CD4-positive, CD25-positive, alpha-beta regulatory T cell (primary cell): ENCODE results near the gene HOXB3. TPM values are rescaled to one million over a fixed set of nuclear protein-coding genes. Genes with fewer than 3 reads are reported as not detected.

ENCODE experiments used
- ATAC-seq, 2 donors: fragments of 150-1000 bp; cut with Tn5 transposase; one replicate each; pipeline ENCODE4 v1.10.0; 2021; ENCODE audit warnings: low read depth in 2 of 2, moderate number of reproducible peaks in 2 of 2, moderate library complexity in 1 of 2
- DNase-seq, 3 donors: peaks; one replicate each; pipeline versions ENCODE4 v3.0.0 to v3.0.0-alpha.2; 2012 to 2022; ENCODE audit warnings: mixed read lengths in 1 of 3
- H3K27ac ChIP-seq: one replicate; pipeline ENCODE4 v1.7.0; 2013; ENCODE audit warnings: mild to moderate bottlenecking, low read length; ENCODE audit not compliant: insufficient read depth, poor library complexity, severe bottlenecking
- H3K27me3 ChIP-seq: one replicate; pipeline ENCODE4 v1.7.0; 2013; ENCODE audit warnings: low read length; ENCODE audit not compliant: control insufficient read depth, insufficient read depth
- H3K36me3 ChIP-seq: one replicate; pipeline ENCODE4 v1.7.0; 2013; ENCODE audit warnings: mild to moderate bottlenecking, low read length, moderate library complexity; ENCODE audit not compliant: control insufficient read depth, insufficient read depth
- H3K4me1 ChIP-seq: 2 replicates; pipeline ENCODE4 v1.7.0; 2013; ENCODE audit warnings: mild to moderate bottlenecking, low read length; ENCODE audit not compliant: insufficient read depth, control insufficient read depth, poor library complexity, severe bottlenecking
- H3K4me3 ChIP-seq: one replicate; pipeline ENCODE4 v1.7.0; 2013; ENCODE audit warnings: low read depth, mild to moderate bottlenecking, low read length, moderate library complexity
- H3K9me3 ChIP-seq, 2 experiments: 1 replicate in 1 of 2; 2 replicates in 1 of 2; pipeline ENCODE4 v1.7.0; 2013; ENCODE audit warnings: low read length in 2 of 2, mild to moderate bottlenecking in 1 of 2, moderate library complexity in 1 of 2; ENCODE audit not compliant: control insufficient read depth in 2 of 2
- H3K27ac Mint-ChIP-seq, 3 donors: one replicate each; pipeline ENCODE4 v1.8.0; 2020 to 2022; ENCODE audit warnings: mild to moderate bottlenecking in 3 of 3, mixed read lengths in 3 of 3, moderate library complexity in 2 of 3
- H3K27me3 Mint-ChIP-seq: one replicate; pipeline ENCODE4 v1.8.0; 2022; ENCODE audit warnings: mild to moderate bottlenecking, mixed read lengths
- H3K36me3 Mint-ChIP-seq: one replicate; pipeline ENCODE4 v1.8.0; 2020; ENCODE audit warnings: mixed read lengths
- H3K4me1 Mint-ChIP-seq, 4 donors: one replicate each; pipeline ENCODE4 v1.8.0; 2020 to 2022; ENCODE audit warnings: mixed read lengths in 4 of 4, mild to moderate bottlenecking in 1 of 4
- H3K4me3 Mint-ChIP-seq, 4 donors: one replicate each; pipeline ENCODE4 v1.8.0; 2020 to 2022; ENCODE audit warnings: mild to moderate bottlenecking in 4 of 4, mixed read lengths in 4 of 4, moderate library complexity in 3 of 4
- H3K9me3 Mint-ChIP-seq, 7 donors: one replicate each; pipeline ENCODE4 v1.8.0; 2020 to 2022; ENCODE audit warnings: mixed read lengths in 7 of 7, mild to moderate bottlenecking in 3 of 7, moderate library complexity in 2 of 7
- polyA plus RNA-seq, 4 donors: library from polyadenylated mRNA; unstranded; fragments of 300-500 nt; fragmentation: Illumina TruSeq; gene quantifications; one replicate each; pipeline ENCODE4 v1.2.3, GENCODE V29; 2021
- total RNA-seq: library from RNA; stranded (reverse); gene quantifications from one replicate; pipeline ENCODE4 v1.2.3, GENCODE V29; 2022

Gene HOXB3
- total and polyA plus RNA-seq, 5 donors from 2014 or later: 0.05 to 8.1 (median 0.16) TPM; not detected in 2

GRCh38 chr17:48558057-48558830 lies 31.8 kb downstream of the HOXB3 start:
- peaks cover 21% of the 10 kb centered on the region for H3K27me3 Mint-ChIP-seq
- peaks cover 0 to 12% (median 8%) of the 10 kb centered on the region in 4 donors for H3K4me1 Mint-ChIP-seq
- no peak overlapping the region for H3K4me3 Mint-ChIP-seq
- H3K27ac ChIP-seq: no peak overlapping the region
- DNase-seq: no peak
- no peaks in the 10 kb centered on the region for H3K36me3 ChIP-seq
- H3K27me3 ChIP-seq: no peaks in the 10 kb centered on the region
- H3K27ac Mint-ChIP-seq: peak overlapping the region in 1 of 3 donors; percentile 67
- no peak for ATAC-seq
- H3K36me3 Mint-ChIP-seq: peaks cover 4% of the 10 kb centered on the region
- no peak overlapping the region for H3K4me3 ChIP-seq
- H3K9me3 Mint-ChIP-seq: no peaks in the 10 kb centered on the region
- H3K9me3 ChIP-seq: no peaks in the 10 kb centered on the region
- peaks cover 2% of the 10 kb centered on the region for H3K4me1 ChIP-seq

DNA sequence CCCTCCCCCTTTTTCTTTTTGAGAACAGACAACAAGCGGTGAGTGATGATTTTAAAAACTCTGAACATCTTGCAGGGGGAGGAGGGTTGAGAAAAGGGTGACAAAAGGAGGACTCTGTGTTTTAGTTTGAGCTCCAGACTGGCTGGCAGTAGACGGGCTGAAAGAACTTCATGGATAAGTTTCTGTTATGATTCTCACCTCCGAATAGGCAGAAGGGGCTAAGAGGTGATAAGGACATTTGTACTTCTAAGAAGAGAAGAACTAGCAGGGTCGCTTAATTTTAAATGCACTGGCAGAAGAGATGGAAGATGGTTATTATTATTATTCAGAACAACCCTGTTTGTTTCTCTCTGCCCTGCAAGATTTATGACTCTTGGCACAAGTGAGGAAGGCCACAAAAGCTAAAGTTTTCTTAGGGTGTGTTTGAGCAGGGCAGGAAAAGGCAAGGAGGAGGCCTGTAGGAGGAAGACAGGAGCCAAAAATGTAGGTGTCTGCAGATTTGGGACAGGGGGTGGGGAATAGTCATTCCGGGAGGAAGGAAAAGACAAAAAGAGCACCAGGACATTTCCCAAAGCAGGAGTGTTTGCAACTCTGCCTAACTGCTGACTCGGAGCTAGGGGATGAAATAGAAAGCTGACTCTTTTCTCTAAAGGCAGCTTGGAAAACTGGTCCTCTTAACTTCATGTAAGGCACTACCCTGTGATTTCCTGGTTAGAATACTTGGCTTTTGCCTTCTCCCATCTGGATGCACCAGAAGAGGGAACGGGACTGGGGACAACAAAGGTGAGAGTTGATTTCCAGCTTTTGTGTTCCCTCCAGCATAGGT lies 33.3 kb downstream of the HOXB3 start:
- ATAC-seq: no peak
- H3K27ac ChIP-seq: no peak overlapping the region
- H3K36me3 ChIP-seq: no peaks in the 10 kb centered on the region
- H3K4me1 ChIP-seq: peaks cover 2% of the 10 kb centered on the region
- no peaks in the 10 kb centered on the region for H3K27me3 ChIP-seq
- H3K27me3 Mint-ChIP-seq: peaks cover 24% of the 10 kb centered on the region
- H3K4me3 ChIP-seq: no peak overlapping the region
- H3K4me3 Mint-ChIP-seq: no peak overlapping the region
- H3K9me3 ChIP-seq: no peaks in the 10 kb centered on the region
- H3K4me1 Mint-ChIP-seq: peaks cover 0 to 10% (median 7%) of the 10 kb centered on the region in 4 donors
- H3K36me3 Mint-ChIP-seq: peaks cover 4% of the 10 kb centered on the region
- DNase-seq: no peak
- H3K9me3 Mint-ChIP-seq: no peaks in the 10 kb centered on the region
- no peak overlapping the region for H3K27ac Mint-ChIP-seq

DNA sequence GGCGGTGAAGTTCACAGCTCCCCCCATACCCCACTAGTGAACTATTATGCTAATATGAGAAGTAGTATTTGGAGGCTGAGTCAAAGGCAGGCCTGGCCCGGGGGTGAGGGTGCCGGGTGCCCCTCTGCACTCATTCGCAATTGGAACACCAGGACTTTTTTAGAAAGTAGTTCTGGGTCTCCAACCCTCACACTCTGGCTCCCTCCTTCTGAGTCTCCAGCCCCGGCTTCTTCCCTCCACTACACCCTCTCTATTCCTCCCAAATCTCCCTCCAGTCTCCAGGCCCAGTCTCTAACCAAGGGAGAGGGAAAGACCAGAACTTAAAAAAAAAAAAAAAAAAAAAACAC lies 33.8 kb downstream of the HOXB3 start:
- H3K9me3 ChIP-seq: no peaks in the 10 kb centered on the region
- Mint-ChIP-seq H3K4me1 (peaks cover 0 to 10% (median 5%) of the 10 kb centered on the region in 4 donors), H3K4me3 (no peak overlapping the region), H3K27ac (no peak overlapping the region), H3K36me3 (peaks cover 4% of the 10 kb centered on the region), H3K27me3 (peaks cover 24% of the 10 kb centered on the region), H3K9me3 (no peaks in the 10 kb centered on the region)
- H3K27ac ChIP-seq: no peak overlapping the region
- no peaks in the 10 kb centered on the region for H3K27me3 ChIP-seq
- no peaks in the 10 kb centered on the region for H3K36me3 ChIP-seq
- no peak for ATAC-seq
- H3K4me3 ChIP-seq: no peak overlapping the region
- H3K4me1 ChIP-seq: peaks cover 2% of the 10 kb centered on the region
- no peak for DNase-seq

- H3K27ac Mint-ChIP-seq: peak overlapping the region; percentile 49 to 85 (median 79)
- ATAC-seq: peak; percentile 37 to 44
- H3K4me1 ChIP-seq: peaks cover 2% of the 10 kb centered on the region
- peaks cover 0 to 10% (median 5%) of the 10 kb centered on the region in 4 donors for H3K4me1 Mint-ChIP-seq
- H3K4me3 ChIP-seq: no peak overlapping the region
- no peaks in the 10 kb centered on the region for H3K9me3 ChIP-seq
- no peaks in the 10 kb centered on the region for H3K9me3 Mint-ChIP-seq
- peaks cover 24% of the 10 kb centered on the region for H3K27me3 Mint-ChIP-seq
- H3K27ac ChIP-seq: no peak overlapping the region
- H3K27me3 ChIP-seq: no peaks in the 10 kb centered on the region
- H3K36me3 Mint-ChIP-seq: peaks cover 4% of the 10 kb centered on the region
- peak in 1 of 3 donors; percentile 45 for DNase-seq
- peak overlapping the region; percentile 51 to 90 (median 71) for H3K4me3 Mint-ChIP-seq
- H3K36me3 ChIP-seq: no peaks in the 10 kb centered on the region
Measured at GRCh38 chr17:48555258-48556228, 34.5 kb downstream of the HOXB3 start.

GRCh38 chr17:48554412-48555257 lies 35.4 kb downstream of the HOXB3 start:
- Mint-ChIP-seq H3K4me3 (peak overlapping the region; percentile 54 to 88 (median 64)), H3K27ac (peak overlapping the region in 2 of 3 donors; percentile 49 to 79), H3K36me3 (peaks cover 4% of the 10 kb centered on the region), H3K4me1 (peaks cover 0 to 10% (median 5%) of the 10 kb centered on the region in 4 donors), H3K27me3 (peaks cover 24% of the 10 kb centered on the region), H3K9me3 (no peaks in the 10 kb centered on the region)
- no peak overlapping the region for H3K27ac ChIP-seq
- H3K9me3 ChIP-seq: no peaks in the 10 kb centered on the region
- no peaks in the 10 kb centered on the region for H3K36me3 ChIP-seq
- DNase-seq (no peak), ATAC-seq (no peak)
- H3K4me3 ChIP-seq: no peak overlapping the region
- H3K27me3 ChIP-seq: no peaks in the 10 kb centered on the region
- peaks cover 2% of the 10 kb centered on the region for H3K4me1 ChIP-seq

DNA sequence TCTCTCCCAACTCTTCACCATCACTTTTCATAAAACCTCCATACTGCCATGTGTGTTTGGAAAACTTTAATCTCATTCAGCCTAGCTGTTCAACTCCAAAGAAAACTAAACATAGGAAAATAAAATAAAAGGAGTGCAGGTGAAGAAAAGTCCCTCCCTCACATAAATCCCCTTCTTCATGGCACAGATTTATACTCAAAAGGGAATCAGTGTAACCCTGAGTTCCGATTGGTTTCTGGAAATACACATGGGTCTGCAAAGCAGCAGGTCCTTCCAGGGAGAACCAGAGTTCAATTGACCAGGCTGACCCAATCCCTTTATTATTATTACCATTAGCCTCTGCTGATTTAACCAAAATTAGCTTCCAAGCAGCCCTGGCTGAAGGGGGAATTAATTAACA lies 36.2 kb downstream of the HOXB3 start:
- no peaks in the 10 kb centered on the region for H3K36me3 ChIP-seq
- DNase-seq: no peak
- H3K27ac Mint-ChIP-seq: no peak overlapping the region

More for the DNA sequence above, 36.2 kb downstream of the HOXB3 start:
- Mint-ChIP-seq H3K9me3 (no peaks in the 10 kb centered on the region), H3K4me1 (peaks cover 0 to 10% (median 5%) of the 10 kb centered on the region in 4 donors), H3K27me3 (peaks cover 24% of the 10 kb centered on the region), H3K4me3 (no peak overlapping the region), H3K36me3 (peaks cover 4% of the 10 kb centered on the region)
- no peak overlapping the region for H3K4me3 ChIP-seq
- no peaks in the 10 kb centered on the region for H3K27me3 ChIP-seq
- no peaks in the 10 kb centered on the region for H3K9me3 ChIP-seq
- peaks cover 5% of the 10 kb centered on the region for H3K4me1 ChIP-seq
- no peak for ATAC-seq
- no peak overlapping the region for H3K27ac ChIP-seq
